ENCODE results near the gene HOXC9.

Gene HOXC9

GRCh38 chr12:54046809-54047159, 46.8 kb downstream of the HOXC9 start:
- TF ChIP-seq CTCF (IDR thresholded peaks at IDR 0.05; ENCODE audit: control extremely low read depth, extremely low read depth, low read depth, missing control alignments), result no peak
- POLR2A ChIA-PET, result no interaction called here
- CTCF ChIA-PET, result interaction anchor here (0.7 kb wide), 1 partner anchor 23 kb away, joined by 3 read pairs; no protein-coding TSS in a partner anchor
- no peak for DNase-seq (ENCODE audit: extremely low spot score)

GRCh38 chr12:54047160-54047963, 47.4 kb downstream of the HOXC9 start:
- ChIA-PET POLR2A (no interaction called here), CTCF (interaction anchor here (0.7 kb wide), 1 partner anchor 24 kb away, joined by 3 read pairs; no protein-coding TSS in a partner anchor)
- DNase-seq (ENCODE audit: extremely low spot score), result no peak
- no peak for TF ChIP-seq CTCF (IDR thresholded peaks at IDR 0.05; ENCODE audit: control extremely low read depth, extremely low read depth, low read depth, missing control alignments)

GRCh38 chr12:54047964-54048303, 48.0 kb downstream of the HOXC9 start:
- ChIA-PET CTCF (interaction anchor here (1.2 kb wide), 1 partner anchor 15 kb away, joined by 6 read pairs; the partner anchor contains the start of gene HOXC5), POLR2A (no interaction called here)
- no peak for DNase-seq (ENCODE audit: extremely low spot score)
- no peak for TF ChIP-seq CTCF (IDR thresholded peaks at IDR 0.05; ENCODE audit: control extremely low read depth, extremely low read depth, low read depth, missing control alignments)

GRCh38 chr12:54048406-54049093, 48.6 kb downstream of the HOXC9 start:
- DNase-seq (ENCODE audit: extremely low spot score), result no peak
- POLR2A ChIA-PET, result no interaction called here
- no peak for TF ChIP-seq CTCF (IDR thresholded peaks at IDR 0.05; ENCODE audit: control extremely low read depth, extremely low read depth, low read depth, missing control alignments)
- CTCF ChIA-PET, result interaction anchor here (1.2 kb wide), 1 partner anchor 16 kb away, joined by 6 read pairs; the partner anchor contains the start of gene HOXC5

DNA sequence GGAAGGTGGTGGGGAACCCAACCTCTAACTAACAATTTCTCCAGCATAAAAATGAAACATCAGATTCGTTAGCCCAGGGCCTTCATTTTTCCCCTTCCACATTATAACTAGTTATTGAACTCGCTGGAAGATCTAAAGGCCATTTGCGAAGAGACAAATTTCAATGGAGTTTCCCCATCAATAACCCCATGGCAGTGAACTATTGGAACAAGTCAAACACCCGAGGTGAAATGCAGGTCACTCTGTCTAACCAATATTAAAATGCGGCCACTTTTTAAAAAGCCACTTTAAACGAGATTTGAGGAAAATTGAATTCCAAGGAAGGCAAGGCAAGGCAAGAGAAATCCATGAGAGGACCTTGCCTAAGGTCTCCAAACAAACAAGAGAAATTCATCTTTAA, 49.1 kb downstream of the HOXC9 start:
- no peak for DNase-seq (ENCODE audit: extremely low spot score)
- CTCF ChIA-PET, result interaction anchor here (1.2 kb wide), 1 partner anchor 17 kb away, joined by 6 read pairs; the partner anchor contains the start of gene HOXC5
- TF ChIP-seq CTCF (IDR thresholded peaks at IDR 0.05; ENCODE audit: control extremely low read depth, extremely low read depth, low read depth, missing control alignments), result no peak
- POLR2A ChIA-PET, result no interaction called here

DNA sequence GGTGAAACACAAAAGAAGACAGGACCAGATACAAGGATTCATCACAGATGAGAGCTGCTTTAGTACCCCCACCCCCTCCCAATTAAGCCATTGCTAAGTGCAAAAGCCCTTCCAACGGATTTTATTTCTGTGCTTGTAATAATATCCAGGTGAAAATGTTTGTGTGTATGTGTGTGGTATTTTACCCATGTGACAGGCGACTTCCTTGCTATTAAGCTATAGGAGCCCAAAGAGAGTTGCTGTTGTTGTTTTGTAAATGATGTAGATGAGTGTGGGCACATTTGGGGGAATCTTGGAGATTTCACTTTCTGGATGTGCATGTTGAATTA, 50.5 kb downstream of the HOXC9 start:
- POLR2A ChIA-PET, result interaction anchor here (0.5 kb wide), 1 partner anchor 152 kb away, joined by 4 read pairs; no protein-coding TSS in a partner anchor
- CTCF ChIA-PET, result interaction anchor here (0.7 to 4.3 kb wide), 10 partner anchors 9 to 164 kb away, joined by 3 to 30 read pairs (median 4); partner anchors contain the start of genes HOXC10 and HOXC5

More for the DNA sequence above, 50.5 kb downstream of the HOXC9 start:
- no peak for DNase-seq (ENCODE audit: extremely low spot score)
- no peak for TF ChIP-seq CTCF (IDR thresholded peaks at IDR 0.05; ENCODE audit: control extremely low read depth, extremely low read depth, low read depth, missing control alignments)

Data from GM10248 (cell line).